ENCODE measurements around the gene NEXN.
"Not testable (repeated sequence)": the region's sequence is repeated elsewhere in the genome, so short reads cannot be mapped to it uniquely, and the experiment has no call there.

Gene NEXN

GRCh38 chr1:77882411-77882810 is 6.0 kb upstream of the NEXN start:
- no peaks in the 10 kb centered on the region for H3K9me3 Mint-ChIP-seq
- DNase-seq, result no peak
- no peak overlapping the region for H3K27ac Mint-ChIP-seq
- H3K4me1 Mint-ChIP-seq, result peaks cover 2% of the 10 kb centered on the region
- peaks cover 3% of the 10 kb centered on the region for H3K36me3 Mint-ChIP-seq
- no peak overlapping the region for H3K4me3 Mint-ChIP-seq
- CTCF ChIA-PET, result interaction anchor here (1.2 kb wide), 1 partner anchor 10 kb away, joined by 3 read pairs; no protein-coding TSS in a partner anchor
- peaks cover 12% of the 10 kb centered on the region for H3K27me3 Mint-ChIP-seq

GRCh38 chr1:77888781-77889642 is 588 bp downstream of the NEXN start:
- peak; percentile 24 for DNase-seq
- no peaks in the 10 kb centered on the region for H3K36me3 Mint-ChIP-seq

GRCh38 chr1:77889671-77890070 is 1.2 kb downstream of the NEXN start:
- Mint-ChIP-seq H3K4me3 (no peak overlapping the region), H3K9me3 (no peaks in the 10 kb centered on the region), H3K27ac (no peak overlapping the region), H3K4me1 (peaks cover 6% of the 10 kb centered on the region), H3K36me3 (no peaks in the 10 kb centered on the region), H3K27me3 (peaks cover 36% of the 10 kb centered on the region)
- DNase-seq, result no peak
- CTCF ChIA-PET, result no interaction called here

More at GRCh38 chr1:77888781-77889642, 588 bp downstream of the NEXN start:
- peaks cover 6% of the 10 kb centered on the region for H3K4me1 Mint-ChIP-seq
- H3K9me3 Mint-ChIP-seq, result no peaks in the 10 kb centered on the region
- no peak overlapping the region for H3K27ac Mint-ChIP-seq
- H3K27me3 Mint-ChIP-seq, result peaks cover 36% of the 10 kb centered on the region
- H3K4me3 Mint-ChIP-seq, result peak overlapping the region; percentile 56
- CTCF ChIA-PET, result no interaction called here

- CTCF ChIA-PET, result no interaction called here
- Mint-ChIP-seq H3K27me3 (peaks cover 37% of the 10 kb centered on the region), H3K4me1 (peaks cover 6% of the 10 kb centered on the region), H3K4me3 (no peak overlapping the region), H3K27ac (no peak overlapping the region), H3K9me3 (no peaks in the 10 kb centered on the region), H3K36me3 (no peaks in the 10 kb centered on the region)
- no peak for DNase-seq
Observed at GRCh38 chr1:77891200-77891599, 2.8 kb downstream of the NEXN start.

GRCh38 chr1:77899647-77900320 is 11.4 kb downstream of the NEXN start:
- H3K9me3 Mint-ChIP-seq, result no peaks in the 10 kb centered on the region
- no peak for DNase-seq
- H3K4me1 Mint-ChIP-seq, result no peaks in the 10 kb centered on the region
- no peaks in the 10 kb centered on the region for H3K36me3 Mint-ChIP-seq
- H3K4me3 Mint-ChIP-seq, result no peak overlapping the region
- CTCF ChIA-PET, result interaction anchor here (0.6 to 1.3 kb wide), 5 partner anchors 12 to 423 kb away, joined by 3 to 6 read pairs (median 3); no protein-coding TSS in a partner anchor
- no peak overlapping the region for H3K27ac Mint-ChIP-seq
- peaks cover 4% of the 10 kb centered on the region for H3K27me3 Mint-ChIP-seq

- Mint-ChIP-seq H3K4me1 (no peaks in the 10 kb centered on the region), H3K27me3 (peaks cover 4% of the 10 kb centered on the region), H3K36me3 (no peaks in the 10 kb centered on the region), H3K27ac (no peak overlapping the region), H3K9me3 (no peaks in the 10 kb centered on the region), H3K4me3 (no peak overlapping the region)
- peak; percentile 40 for DNase-seq
- CTCF ChIA-PET, result interaction anchor here (0.7 to 1.3 kb wide), 4 partner anchors 14 to 424 kb away, joined by 3 to 6 read pairs (median 3); no protein-coding TSS in a partner anchor
Observed at GRCh38 chr1:77900687-77901293, 12.4 kb downstream of the NEXN start.

GRCh38 chr1:77905603-77906002 is 17.2 kb downstream of the NEXN start:
- no peak overlapping the region for H3K4me3 Mint-ChIP-seq
- H3K9me3 Mint-ChIP-seq, result no peaks in the 10 kb centered on the region
- H3K36me3 Mint-ChIP-seq, result no peaks in the 10 kb centered on the region
- no peaks in the 10 kb centered on the region for H3K4me1 Mint-ChIP-seq
- CTCF ChIA-PET, result interaction anchor here (0.6 kb wide), 2 partner anchors 151 to 1298 kb away, joined by 3 to 4 read pairs; no protein-coding TSS in a partner anchor
- no peak overlapping the region for H3K27ac Mint-ChIP-seq
- H3K27me3 Mint-ChIP-seq, result no peaks in the 10 kb centered on the region
- no peak for DNase-seq

GRCh38 chr1:77906019-77906545 is 17.7 kb downstream of the NEXN start:
- no peaks in the 10 kb centered on the region for H3K36me3 Mint-ChIP-seq
- no peaks in the 10 kb centered on the region for H3K9me3 Mint-ChIP-seq
- H3K4me3 Mint-ChIP-seq, result no peak overlapping the region
- DNase-seq, result no peak
- no peaks in the 10 kb centered on the region for H3K4me1 Mint-ChIP-seq
- CTCF ChIA-PET, result interaction anchor here (0.6 kb wide), 1 partner anchor 152 kb away, joined by 3 read pairs; no protein-coding TSS in a partner anchor
- no peaks in the 10 kb centered on the region for H3K27me3 Mint-ChIP-seq
- no peak overlapping the region for H3K27ac Mint-ChIP-seq

GRCh38 chr1:77906624-77907023 is 18.2 kb downstream of the NEXN start:
- Mint-ChIP-seq H3K9me3 (no peaks in the 10 kb centered on the region), H3K36me3 (no peaks in the 10 kb centered on the region), H3K27me3 (no peaks in the 10 kb centered on the region), H3K4me3 (no peak overlapping the region), H3K27ac (no peak overlapping the region), H3K4me1 (no peaks in the 10 kb centered on the region)
- no peak for DNase-seq
- CTCF ChIA-PET, result no interaction called here

GRCh38 chr1:77910116-77910515 is 21.7 kb downstream of the NEXN start:
- Mint-ChIP-seq H3K9me3 (no peaks in the 10 kb centered on the region), H3K36me3 (no peaks in the 10 kb centered on the region), H3K4me3 (no peak overlapping the region), H3K27me3 (peaks cover 4% of the 10 kb centered on the region), H3K27ac (no peak overlapping the region), H3K4me1 (no peaks in the 10 kb centered on the region)
- no peak for DNase-seq
- CTCF ChIA-PET, result no interaction called here

- not testable (repeated sequence) for DNase-seq, H3K4me3 Mint-ChIP-seq
Observed at GRCh38 chr1:77918918-77919317, 30.5 kb downstream of the NEXN start.

GRCh38 chr1:77925518-77925917 is 37.1 kb downstream of the NEXN start:
- CTCF ChIA-PET, result interaction anchor here (0.9 kb wide), 1 partner anchor 25 kb away, joined by 3 read pairs; no protein-coding TSS in a partner anchor
- H3K27me3 Mint-ChIP-seq, result no peaks in the 10 kb centered on the region
- peaks cover 1% of the 10 kb centered on the region for H3K36me3 Mint-ChIP-seq
- H3K4me1 Mint-ChIP-seq, result peaks cover 7% of the 10 kb centered on the region
- H3K27ac Mint-ChIP-seq, result no peak overlapping the region
- DNase-seq, result no peak
- H3K4me3 Mint-ChIP-seq, result no peak overlapping the region
- H3K9me3 Mint-ChIP-seq, result no peaks in the 10 kb centered on the region

More at GRCh38 chr1:77918918-77919317, 30.5 kb downstream of the NEXN start:
- H3K36me3 Mint-ChIP-seq, H3K27ac Mint-ChIP-seq, H3K4me1 Mint-ChIP-seq, CTCF ChIA-PET, H3K9me3 Mint-ChIP-seq: not testable (repeated sequence)
- peaks cover 18% of the 10 kb centered on the region for H3K27me3 Mint-ChIP-seq

- Mint-ChIP-seq H3K9me3 (no peaks in the 10 kb centered on the region), H3K27ac (peak overlapping the region; percentile 77), H3K4me3 (no peak overlapping the region), H3K27me3 (no peaks in the 10 kb centered on the region), H3K4me1 (peaks cover 7% of the 10 kb centered on the region), H3K36me3 (peaks cover 1% of the 10 kb centered on the region)
- CTCF ChIA-PET, result no interaction called here
- no peak for DNase-seq
Observed at GRCh38 chr1:77925956-77926355, 37.5 kb downstream of the NEXN start.
